ENCODE measurements around the gene MSI2.

The MSI2 gene

GRCh38 chr17:57523926-57524632, 267.8 kb downstream of the MSI2 start:
- no peak for DNase-seq (ENCODE audit: low read depth in 2 of 2)

GRCh38 chr17:57524839-57525568, 268.7 kb downstream of the MSI2 start:
- no peak for DNase-seq (ENCODE audit: low read depth in 2 of 2)

- no peak for DNase-seq (ENCODE audit: low read depth in 2 of 2)
These were observed 271.1 kb downstream of the MSI2 start for GRCh38 chr17:57527221-57528057.

GRCh38 chr17:57528058-57528451, 271.7 kb downstream of the MSI2 start:
- DNase-seq (ENCODE audit: low read depth in 2 of 2) = no peak

GRCh38 chr17:57530026-57530425, 273.7 kb downstream of the MSI2 start:
- DNase-seq (ENCODE audit: low read depth in 2 of 2) = no peak

GRCh38 chr17:57530508-57530907, 274.2 kb downstream of the MSI2 start:
- no peak for DNase-seq (ENCODE audit: low read depth in 2 of 2)

GRCh38 chr17:57531078-57531477, 274.8 kb downstream of the MSI2 start:
- no peak for DNase-seq (ENCODE audit: low read depth in 2 of 2)

- no peak for DNase-seq (ENCODE audit: low read depth in 2 of 2)
These were observed 275.6 kb downstream of the MSI2 start for GRCh38 chr17:57531648-57532504.

GRCh38 chr17:57532556-57532955, 276.2 kb downstream of the MSI2 start:
- no peak for DNase-seq (ENCODE audit: low read depth in 2 of 2)

- DNase-seq (ENCODE audit: low read depth in 2 of 2) = no peak
These were observed 276.6 kb downstream of the MSI2 start for GRCh38 chr17:57532966-57533365.

- no peak for DNase-seq (ENCODE audit: low read depth in 2 of 2)
These were observed 277.5 kb downstream of the MSI2 start for GRCh38 chr17:57533684-57534305.

GRCh38 chr17:57534863-57535248, 278.5 kb downstream of the MSI2 start:
- DNase-seq (ENCODE audit: low read depth in 2 of 2) = no peak

- DNase-seq (ENCODE audit: low read depth in 2 of 2) = no peak
These were observed 279.1 kb downstream of the MSI2 start for GRCh38 chr17:57535249-57535966.

GRCh38 chr17:57536289-57536688, 280.0 kb downstream of the MSI2 start:
- DNase-seq (ENCODE audit: low read depth in 2 of 2) = no peak

- no peak for DNase-seq (ENCODE audit: low read depth in 2 of 2)
These were observed 280.6 kb downstream of the MSI2 start for GRCh38 chr17:57536789-57537523.

- DNase-seq (ENCODE audit: low read depth in 2 of 2) = no peak
These were observed 281.4 kb downstream of the MSI2 start for GRCh38 chr17:57537524-57538410.

- no peak for DNase-seq (ENCODE audit: low read depth in 2 of 2)
These were observed 282.6 kb downstream of the MSI2 start for GRCh38 chr17:57538736-57539456.
